Uterus (tissue), 2 donors: Measurements from ENCODE around the gene INKA1.

Experiments used
- CTCF ChIP-seq, 4 experiments: fragments of 200-600 bp in 2 of 4; fragments of 450-650 bp in 2 of 4; sonication (generic) in 2 of 4; IDR thresholded peaks; one replicate each; pipeline ENCODE4 v1.5.1; 2016 to 2019; ENCODE audit warnings: antibody characterized with exemption in 4 of 4, mild to moderate bottlenecking in 2 of 4, moderate library complexity in 1 of 4
- POLR2A ChIP-seq, 2 donors: fragments of 450-650 bp; IDR thresholded peaks; one replicate each; pipeline ENCODE4 v1.6.1; 2016; ENCODE audit warnings: antibody characterized with exemption in 2 of 2, mild to moderate bottlenecking in 1 of 2, moderate library complexity in 1 of 2

DNA sequence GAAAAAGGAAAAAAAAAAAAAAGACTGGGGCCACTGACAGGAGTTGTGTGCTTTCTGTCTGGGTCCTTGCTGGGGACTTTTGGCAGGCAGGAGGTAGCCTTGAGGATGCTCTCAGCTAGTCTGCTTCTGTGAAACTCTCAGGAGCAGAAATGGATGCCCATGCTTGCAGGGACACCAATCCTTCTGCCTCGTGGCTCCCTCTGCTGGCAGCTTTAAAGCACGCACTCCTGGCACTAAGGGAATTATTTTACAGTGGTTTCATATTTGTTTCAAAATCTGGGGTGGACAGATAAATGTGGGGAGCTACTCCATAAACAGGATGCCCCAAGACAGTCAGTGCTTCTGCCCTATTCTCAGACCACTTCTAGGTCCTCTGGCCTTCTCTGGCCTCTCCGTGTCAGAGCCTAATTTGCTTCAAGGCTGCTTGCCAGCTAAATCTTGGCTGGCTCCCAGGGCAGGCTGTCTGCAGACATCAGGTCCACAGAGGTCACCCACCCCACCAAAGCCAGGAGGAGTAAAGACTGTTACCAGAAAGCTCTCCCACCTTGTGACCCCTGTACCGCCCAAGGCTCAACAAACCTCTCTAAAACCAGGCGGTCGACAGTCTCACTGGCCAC is 36.2 kb downstream of the INKA1 start:
- TF ChIP-seq CTCF (IDR thresholded peaks at IDR 0.05): peak; percentile 85 to 96 (median 92)
- no peak for TF ChIP-seq POLR2A (IDR thresholded peaks at IDR 0.05)
